HepG2 (cell line): ENCODE results near the gene ADAT3. TPM values are rescaled to one million over a fixed set of nuclear protein-coding genes. Genes with fewer than 3 reads are reported as not detected.

Experiments used
- AKAP8 ChIP-seq: sonication (generic); formaldehyde crosslinking; IDR thresholded peaks from 2 replicates; pipeline ENCODE4 v1.5.1; 2020; ENCODE audit warnings: mild to moderate bottlenecking, missing genetic modification reagents
- CBX2 ChIP-seq, 2 experiments: fragments of 200-600 bp in 1 of 2; sonication (generic); formaldehyde crosslinking in 1 of 2; IDR thresholded peaks; 2 replicates each; pipeline versions ENCODE4 v1.7.0 to v1.8.1; 2018 to 2022; ENCODE audit warnings: low read depth in 2 of 2, low read length in 1 of 2, mild to moderate bottlenecking in 1 of 2, missing genetic modification reagents in 1 of 2
- FOXK2 ChIP-seq: fragments of 450-650 bp; IDR thresholded peaks from 2 replicates; pipeline ENCODE4 v1.6.1; 2016
- GLI4 ChIP-seq: sonication (generic); formaldehyde crosslinking; IDR thresholded peaks from 2 replicates; pipeline ENCODE4 v1.5.1; 2020; ENCODE audit warnings: missing genetic modification reagents, mild to moderate bottlenecking, moderate library complexity, borderline replicate concordance
- MAFK ChIP-seq, 2 experiments: IDR thresholded peaks in 1 of 2; conservative IDR thresholded peaks in 1 of 2; 2 replicates each; pipeline ENCODE4 v1.6.1; 2011; ENCODE audit warnings: improper control_type of control experiment in 2 of 2, low read length in 2 of 2
- MEIS1 ChIP-seq: sonication (generic); formaldehyde crosslinking; IDR thresholded peaks from 2 replicates; pipeline ENCODE4 v1.9.0; 2021; ENCODE audit warnings: mild to moderate bottlenecking, missing genetic modification reagents, moderate library complexity, borderline replicate concordance
- MEIS2 ChIP-seq: sonication (generic); formaldehyde crosslinking; IDR thresholded peaks from 2 replicates; pipeline ENCODE4 v1.9.0; 2021; ENCODE audit warnings: mild to moderate bottlenecking, missing genetic modification reagents
- NFIC ChIP-seq: IDR thresholded peaks from 2 replicates; pipeline ENCODE4 v1.6.1; 2012; ENCODE audit warnings: mild to moderate bottlenecking, low read length, inconsistent platforms
- NPAS2 ChIP-seq: sonication (generic); formaldehyde crosslinking; IDR thresholded peaks from 2 replicates; pipeline ENCODE4 v1.8.0; 2022; ENCODE audit warnings: mild to moderate bottlenecking, missing genetic modification reagents, borderline replicate concordance
- PRPF4 ChIP-seq: fragments of 200-400 bp; formaldehyde crosslinking; IDR thresholded peaks from 2 replicates; pipeline ENCODE4 v1.6.1; 2016; ENCODE audit warnings: low read length, low read depth; ENCODE audit not compliant: poor library complexity, severe bottlenecking
- RORA ChIP-seq: sonication (generic); formaldehyde crosslinking; IDR thresholded peaks from 2 replicates; pipeline ENCODE4 v1.5.0; 2020; ENCODE audit warnings: mild to moderate bottlenecking, missing genetic modification reagents, moderate library complexity
- SKI ChIP-seq: fragments of 450-650 bp; IDR thresholded peaks from one replicate; pipeline ENCODE4 v1.6.1; 2018; ENCODE audit warnings: mild to moderate bottlenecking; ENCODE audit not compliant: partially characterized antibody
- SNAPC4 ChIP-seq: sonication (generic); formaldehyde crosslinking; IDR thresholded peaks from 2 replicates; pipeline ENCODE4 v1.4.0; 2020; ENCODE audit warnings: mild to moderate bottlenecking, missing genetic modification reagents
- ZBTB26 ChIP-seq: IDR thresholded peaks from 2 replicates; pipeline ENCODE4 v1.6.1; 2016; ENCODE audit warnings: missing compliant biosample characterization, missing genetic modification reagents, borderline replicate concordance
- ZNF24 ChIP-seq: fragments of 450-650 bp; IDR thresholded peaks from 2 replicates; pipeline ENCODE4 v1.6.1; 2017; ENCODE audit warnings: antibody characterized with exemption, mild to moderate bottlenecking
- ZNF441 ChIP-seq: sonication (generic); formaldehyde crosslinking; IDR thresholded peaks from 2 replicates; pipeline ENCODE4 v1.7.0; 2021; ENCODE audit warnings: missing genetic modification reagents, borderline replicate concordance
- ZNF543 ChIP-seq: sonication (generic); formaldehyde crosslinking; IDR thresholded peaks from 2 replicates; pipeline ENCODE4 v1.4.0; 2020; ENCODE audit warnings: mild to moderate bottlenecking, missing genetic modification reagents
- ZNF772 ChIP-seq: sonication (generic); formaldehyde crosslinking; IDR thresholded peaks from 2 replicates; pipeline ENCODE4 v1.5.0; 2020; ENCODE audit warnings: mild to moderate bottlenecking, missing genetic modification reagents
- ZNF878 ChIP-seq: sonication (generic); formaldehyde crosslinking; IDR thresholded peaks from 2 replicates; pipeline ENCODE4 v1.8.1; 2023; ENCODE audit warnings: mild to moderate bottlenecking, missing genetic modification reagents, moderate library complexity
- ZSCAN25 ChIP-seq: sonication (generic); formaldehyde crosslinking; IDR thresholded peaks from 2 replicates; pipeline ENCODE4 v1.8.0; 2022; ENCODE audit warnings: mild to moderate bottlenecking, missing genetic modification reagents
- ZSCAN9 ChIP-seq: IDR thresholded peaks from 2 replicates; pipeline ENCODE4 v1.6.1; 2016; ENCODE audit warnings: borderline replicate concordance
- polyA plus RNA-seq, 8 experiments: library from polyadenylated mRNA; depleted of rRNA in 3 of 8; stranded (reverse) in 7 of 8; unstranded in 1 of 8; fragments of >200 nt; fragmentation: Illumina TruSeq in 4 of 8; extraction: Trizol in 4 of 8; gene quantifications; 2 replicates each; pipeline versions ENCODE4 v1.2.1 to v1.2.3, GENCODE V29; 2011 to 2016; ENCODE audit warnings: low read depth in 4 of 8, missing spikeins in 1 of 8, mixed read lengths in 1 of 8; ENCODE audit not compliant: insufficient read depth in 1 of 8
- total RNA-seq, 5 experiments: library from RNA; depleted of rRNA; stranded (reverse); fragments of >200 nt; fragmentation: Illumina TruSeq; extraction: Trizol; gene quantifications; 2 replicates each; pipeline ENCODE4 v1.2.3, GENCODE V29; 2016; ENCODE audit warnings: low read depth in 1 of 5
- TF ChIP-seq, protein P1 (sequence below): sonication (generic); formaldehyde crosslinking; conservative IDR thresholded peaks from 2 replicates; pipeline ENCODE4 v1.8.0; 2022; ENCODE audit warnings: low read depth, missing genetic modification reagents

Gene ADAT3
- total and polyA plus RNA-seq, 2 of the 13 experiments (the other 11 are each of a cell fraction or from before 2014, with no cell fraction given): 0.95 to 3.5 TPM

DNA sequence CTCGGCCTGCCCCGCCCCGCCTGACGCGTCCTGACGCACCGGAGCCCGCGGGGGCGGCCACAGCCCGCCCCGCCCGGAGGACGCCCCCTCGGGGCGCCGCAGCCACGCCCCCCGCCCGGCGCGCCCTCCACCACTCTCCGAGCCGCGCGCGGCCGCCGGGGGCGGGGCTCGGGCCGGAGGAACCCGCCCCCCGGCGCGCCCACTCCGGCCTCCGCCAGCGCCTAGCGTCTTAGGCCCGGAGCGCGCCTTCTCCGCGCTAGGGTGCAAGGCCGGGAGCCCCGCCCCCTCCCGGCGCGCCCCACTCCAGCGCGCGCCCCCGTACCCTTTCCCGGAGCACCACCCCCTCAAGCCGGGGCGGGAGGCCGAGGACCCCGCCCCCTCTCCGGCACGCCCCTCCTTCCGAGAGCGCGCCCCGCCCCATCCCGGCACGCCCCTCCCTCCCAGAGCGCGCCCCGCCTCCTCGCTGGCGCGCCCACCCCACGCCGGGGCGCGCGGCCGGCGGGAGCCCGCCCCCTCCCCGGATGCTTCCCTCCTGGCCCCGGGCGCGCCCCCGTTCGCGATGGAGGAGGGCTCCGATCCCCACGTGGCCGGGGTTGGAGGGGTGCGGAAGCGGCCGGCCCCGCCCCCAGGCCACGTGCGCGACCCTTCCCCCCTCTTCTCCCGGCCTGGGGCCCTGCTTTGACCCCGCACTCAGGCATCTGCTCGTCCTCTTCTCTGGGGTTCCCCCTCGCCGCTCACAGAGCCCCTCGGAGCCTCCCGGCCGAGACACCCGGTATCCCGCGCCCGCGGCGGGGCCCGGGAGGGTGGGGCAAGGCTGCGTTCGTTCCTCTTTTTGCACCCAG is 41.3 kb upstream of the ADAT3 start (continued):
- TF ChIP-seq AKAP8 (no peak), GLI4 (CRISPR knock-in tag) (no peak), ZSCAN9 (no peak), NPAS2 (peak; percentile 79; the same call in 1 of the 2 replicates), ZNF878 (no peak), MEIS1 (CRISPR knock-in tag) (no peak), MAFK (conservative IDR thresholded peaks at IDR 0.05 in 1 of 2, IDR thresholded peaks at IDR 0.05 in 1 of 2; ENCODE audit: low read length in 2 of 2) (no peak), NFIC (no peak), ZBTB26 (CRISPR knock-in tag) (no peak), ZNF543 (CRISPR knock-in tag) (0 out of 2 replicates have a peak, but pooled peaks have one; percentile 21), MEIS2 (CRISPR knock-in tag) (no peak), ZNF24 (no peak), CBX2 (IDR thresholded peaks at IDR 0.05; ENCODE audit: low read depth, low read length) (no peak), CBX2 (CRISPR knock-in tag; IDR thresholded peaks at IDR 0.05; ENCODE audit: low read depth) (no peak), ZNF441 (CRISPR knock-in tag) (no peak), ZSCAN25 (CRISPR knock-in tag) (peak; percentile 54; the same call in 1 of the 2 replicates), RORA (CRISPR knock-in tag) (no peak), ZNF772 (CRISPR knock-in tag) (no peak), FOXK2 (no peak), PRPF4 (no peak), SNAPC4 (CRISPR knock-in tag) (0 out of 2 replicates have a peak, but pooled peaks have one; percentile 54), SKI (peak; percentile 11)
- TF ChIP-seq, protein P1, sequence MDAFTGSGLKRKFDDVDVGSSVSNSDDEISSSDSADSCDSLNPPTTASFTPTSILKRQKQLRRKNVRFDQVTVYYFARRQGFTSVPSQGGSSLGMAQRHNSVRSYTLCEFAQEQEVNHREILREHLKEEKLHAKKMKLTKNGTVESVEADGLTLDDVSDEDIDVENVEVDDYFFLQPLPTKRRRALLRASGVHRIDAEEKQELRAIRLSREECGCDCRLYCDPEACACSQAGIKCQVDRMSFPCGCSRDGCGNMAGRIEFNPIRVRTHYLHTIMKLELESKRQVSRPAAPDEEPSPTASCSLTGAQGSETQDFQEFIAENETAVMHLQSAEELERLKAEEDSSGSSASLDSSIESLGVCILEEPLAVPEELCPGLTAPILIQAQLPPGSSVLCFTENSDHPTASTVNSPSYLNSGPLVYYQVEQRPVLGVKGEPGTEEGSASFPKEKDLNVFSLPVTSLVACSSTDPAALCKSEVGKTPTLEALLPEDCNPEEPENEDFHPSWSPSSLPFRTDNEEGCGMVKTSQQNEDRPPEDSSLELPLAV (CRISPR knock-in tag): no peak
